HG03521 (cell line): ENCODE data around the gene MTPN.

Experiments
- ATAC-seq: cut with Tn5 transposase; IDR thresholded peaks from one replicate; pipeline ENCODE4 v1.9.1; 2021; ENCODE audit warnings: mild to moderate bottlenecking, moderate library complexity; ENCODE audit not compliant: unreplicated experiment

The MTPN gene

GRCh38 chr7:135990258-135990657 lies 13.1 kb upstream of the MTPN start:
- ATAC-seq = no peak

- no peak for ATAC-seq
These were observed 4.9 kb upstream of the MTPN start for GRCh38 chr7:135981958-135982646.

GRCh38 chr7:135980665-135981180 lies 3.6 kb upstream of the MTPN start:
- peak; percentile 76 for ATAC-seq

- ATAC-seq = no peak
These were observed 2.9 kb upstream of the MTPN start for GRCh38 chr7:135980012-135980551.

GRCh38 chr7:135979471-135980011 lies 2.4 kb upstream of the MTPN start:
- no peak for ATAC-seq

- ATAC-seq = no peak
These were observed 1.5 kb upstream of the MTPN start for GRCh38 chr7:135978624-135979023.

- ATAC-seq = no peak
These were observed 545 bp upstream of the MTPN start for GRCh38 chr7:135977742-135978066.

GRCh38 chr7:135976312-135977006 lies 700 bp downstream of the MTPN start:
- ATAC-seq = no peak

- no peak for ATAC-seq
These were observed 2.0 kb downstream of the MTPN start for GRCh38 chr7:135975166-135975565.

- ATAC-seq = no peak
These were observed 2.5 kb downstream of the MTPN start for GRCh38 chr7:135974667-135975066.

- no peak for ATAC-seq
These were observed 5.8 kb downstream of the MTPN start for GRCh38 chr7:135971366-135971725.

- ATAC-seq = peak; percentile 64
These were observed 6.3 kb downstream of the MTPN start for GRCh38 chr7:135970682-135971365.

GRCh38 chr7:135970045-135970444 lies 7.1 kb downstream of the MTPN start:
- ATAC-seq = no peak

- no peak for ATAC-seq
These were observed 10.7 kb downstream of the MTPN start for GRCh38 chr7:135966341-135967043.

- ATAC-seq = peak; percentile 66
These were observed 11.6 kb downstream of the MTPN start for GRCh38 chr7:135965602-135966001.

GRCh38 chr7:135964791-135965190 lies 12.4 kb downstream of the MTPN start:
- no peak for ATAC-seq

- ATAC-seq = no peak
These were observed 12.9 kb downstream of the MTPN start for GRCh38 chr7:135964274-135964673.

- no peak for ATAC-seq
These were observed 14.4 kb downstream of the MTPN start for GRCh38 chr7:135962802-135963201.

- ATAC-seq = no peak
These were observed 16.3 kb downstream of the MTPN start for GRCh38 chr7:135960709-135961451.
